HUES6 (cell line): ENCODE data around the gene SERGEF.

ENCODE experiments used
- H3K27ac ChIP-seq: 2 replicates; pipeline ENCODE4 v1.7.0; 2013; ENCODE audit warnings: low read depth, mild to moderate bottlenecking, low read length, inconsistent platforms
- H3K27me3 ChIP-seq: 2 replicates; pipeline ENCODE4 v1.6.1; 2013; ENCODE audit warnings: low read length; ENCODE audit not compliant: control insufficient read depth, insufficient read depth
- H3K36me3 ChIP-seq: 2 replicates; pipeline ENCODE4 v1.6.1; 2013; ENCODE audit warnings: low read length; ENCODE audit not compliant: control insufficient read depth, insufficient read depth
- H3K4me1 ChIP-seq: 2 replicates; pipeline ENCODE4 v1.6.1; 2013; ENCODE audit warnings: low read length; ENCODE audit not compliant: control insufficient read depth, insufficient read depth
- H3K4me3 ChIP-seq: 2 replicates; pipeline ENCODE4 v1.5.1; 2013; ENCODE audit warnings: low read depth, low read length
- H3K9ac ChIP-seq: one replicate; pipeline ENCODE4 v1.6.1; 2013; ENCODE audit warnings: mild to moderate bottlenecking, low read length
- H3K9me3 ChIP-seq: 2 replicates; pipeline ENCODE4 v1.6.1; 2013; ENCODE audit warnings: low read depth, low read length; ENCODE audit not compliant: control insufficient read depth, insufficient read depth

The SERGEF gene

DNA sequence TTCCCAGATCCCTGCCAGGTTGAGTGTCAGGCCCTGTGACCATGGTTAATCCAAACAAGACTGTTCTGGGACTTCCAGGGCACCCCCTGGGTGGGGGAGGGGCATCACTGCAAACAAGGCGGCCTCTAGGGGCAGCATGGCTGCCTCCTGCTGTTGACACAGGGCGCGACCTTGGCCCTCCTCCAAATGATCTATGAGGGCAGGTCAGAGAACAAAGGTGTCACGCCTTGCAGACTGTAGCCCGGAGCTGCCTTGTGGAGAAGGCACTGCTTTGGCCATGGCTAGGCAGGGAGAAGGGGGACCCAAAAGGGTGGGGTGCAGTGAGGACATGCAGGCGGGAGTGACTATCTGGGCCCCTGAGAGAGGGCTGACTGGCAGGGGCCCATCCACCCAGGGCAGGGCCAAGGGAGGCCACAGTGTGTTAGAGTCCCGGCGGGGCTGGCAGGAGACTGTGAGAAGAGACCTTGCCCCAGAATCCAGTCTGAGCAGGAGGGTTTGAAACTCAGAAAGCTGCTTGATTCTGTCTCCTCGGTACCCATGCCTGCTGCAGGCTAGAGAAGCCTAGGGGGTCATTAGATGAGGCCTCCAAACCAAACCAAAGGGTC lies 242.7 kb downstream of the SERGEF start:
- Histone ChIP-seq H3K9ac (no peak overlapping the region), H3K27ac (no peak overlapping the region), H3K9me3 (no peaks in the 10 kb centered on the region), H3K27me3 (no peaks in the 10 kb centered on the region), H3K4me1 (peaks cover 6% of the 10 kb centered on the region; the same call in 1 of the 2 replicates), H3K36me3 (no peaks in the 10 kb centered on the region), H3K4me3 (no peak overlapping the region)

- Histone ChIP-seq H3K27me3 (no peaks in the 10 kb centered on the region), H3K4me1 (peaks cover 6% of the 10 kb centered on the region; the same call in 1 of the 2 replicates), H3K9me3 (no peaks in the 10 kb centered on the region), H3K9ac (no peak overlapping the region), H3K36me3 (no peaks in the 10 kb centered on the region), H3K27ac (no peak overlapping the region), H3K4me3 (no peak overlapping the region)
These were observed 243.6 kb downstream of the SERGEF start for GRCh38 chr11:17769218-17769617.

DNA sequence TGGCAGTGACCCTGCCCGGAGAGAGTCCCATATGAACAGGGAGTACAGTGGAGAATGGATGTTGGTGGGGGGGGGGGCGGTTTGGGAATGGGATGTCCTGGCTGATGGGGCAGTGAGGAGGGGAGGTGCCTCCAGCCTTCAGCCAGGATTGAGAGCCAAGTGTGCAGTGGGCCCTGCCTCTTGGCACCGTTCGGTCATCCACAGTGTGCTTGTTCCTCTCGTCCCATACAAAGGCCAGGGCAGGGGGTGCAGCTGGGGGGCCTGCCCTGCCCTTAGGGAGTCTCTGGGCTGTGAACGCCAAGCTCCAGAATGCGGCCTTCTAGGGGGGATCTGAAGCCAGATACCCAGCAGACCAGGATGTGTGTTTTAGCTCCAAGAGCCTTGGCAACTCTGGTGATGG lies 244.3 kb downstream of the SERGEF start:
- H3K27ac ChIP-seq: no peak overlapping the region
- H3K36me3 ChIP-seq: no peaks in the 10 kb centered on the region
- peaks cover 6% of the 10 kb centered on the region; the same call in 1 of the 2 replicates for H3K4me1 ChIP-seq
- no peak overlapping the region for H3K9ac ChIP-seq
- H3K4me3 ChIP-seq: no peak overlapping the region
- no peaks in the 10 kb centered on the region for H3K9me3 ChIP-seq
- H3K27me3 ChIP-seq: no peaks in the 10 kb centered on the region

DNA sequence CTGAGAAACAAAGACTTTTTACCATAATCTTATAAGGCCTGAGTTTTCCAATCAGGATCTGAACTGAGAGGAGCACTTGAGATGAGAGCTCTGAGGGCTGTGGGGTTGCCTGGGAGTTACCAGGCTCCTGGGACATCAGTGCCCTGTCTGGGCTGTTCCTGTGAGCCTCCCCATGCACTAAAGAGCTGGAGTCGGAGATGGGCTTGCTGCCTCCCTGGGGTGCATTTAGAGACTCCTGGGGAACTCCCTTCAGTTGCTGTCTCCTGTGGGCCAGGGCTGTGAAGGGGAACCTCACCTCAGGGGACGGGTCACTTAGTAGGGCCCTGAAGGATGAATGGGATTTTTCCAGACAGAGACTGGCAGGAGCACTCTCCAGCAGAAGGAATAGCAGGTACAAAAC lies 244.9 kb downstream of the SERGEF start:
- H3K9ac ChIP-seq: no peak overlapping the region
- H3K36me3 ChIP-seq: no peaks in the 10 kb centered on the region
- H3K9me3 ChIP-seq: no peaks in the 10 kb centered on the region
- no peak overlapping the region for H3K27ac ChIP-seq
- H3K4me1 ChIP-seq: peaks cover 6% of the 10 kb centered on the region; the same call in 1 of the 2 replicates
- H3K4me3 ChIP-seq: no peak overlapping the region
- H3K27me3 ChIP-seq: no peaks in the 10 kb centered on the region

DNA sequence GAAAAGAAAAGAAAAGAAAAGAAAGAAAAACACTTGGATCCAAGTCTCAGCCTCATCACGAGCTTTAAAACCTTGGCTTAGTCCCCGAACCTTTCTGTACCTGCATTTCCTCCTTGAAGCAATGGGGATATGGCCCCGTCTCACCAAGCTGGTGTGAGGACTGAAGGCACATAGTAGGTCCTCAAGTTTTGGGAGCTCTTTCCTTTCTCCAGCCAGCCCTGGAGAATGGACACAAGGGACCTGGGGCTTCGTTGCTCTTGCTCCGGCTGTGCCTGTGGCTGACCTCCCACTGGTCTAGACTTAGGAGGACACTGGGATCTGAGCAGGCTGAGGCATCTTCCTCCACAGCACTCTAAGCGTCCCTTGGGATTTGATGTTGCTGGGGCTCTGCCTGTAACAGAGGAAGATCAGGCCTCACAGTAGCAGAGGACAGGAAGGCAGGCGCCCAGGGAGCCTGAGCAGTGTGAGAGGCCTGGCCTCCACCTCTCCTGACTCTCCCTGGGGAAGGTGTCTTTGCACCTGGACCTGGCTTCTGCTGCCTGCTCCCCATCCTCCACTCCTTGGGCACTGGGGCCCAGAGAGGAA lies 245.5 kb downstream of the SERGEF start:
- no peak overlapping the region for H3K27ac ChIP-seq
- no peak overlapping the region for H3K4me3 ChIP-seq
- H3K4me1 ChIP-seq: peaks cover 6% of the 10 kb centered on the region; the same call in 1 of the 2 replicates
- no peak overlapping the region for H3K9ac ChIP-seq
- H3K36me3 ChIP-seq: no peaks in the 10 kb centered on the region
- no peaks in the 10 kb centered on the region for H3K27me3 ChIP-seq
- no peaks in the 10 kb centered on the region for H3K9me3 ChIP-seq

DNA sequence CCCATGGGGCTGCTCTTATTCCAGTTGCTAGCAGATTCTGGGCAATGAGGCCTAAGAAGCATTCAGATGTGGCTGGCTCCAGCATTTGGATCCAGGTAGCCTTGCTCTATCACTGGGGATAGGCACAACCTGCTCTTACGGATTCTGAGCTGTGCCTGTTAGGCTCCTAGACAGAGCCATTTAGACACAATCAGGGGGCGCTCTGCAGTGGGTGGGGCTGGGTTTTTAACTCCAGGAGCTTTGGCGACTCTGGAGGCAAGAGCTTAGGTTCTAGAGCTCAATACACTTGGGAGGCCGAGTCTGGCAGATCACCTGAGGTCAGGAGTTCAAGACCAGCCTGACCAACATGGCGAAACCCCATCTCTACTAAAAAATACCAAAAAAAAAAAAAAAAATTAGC lies 246.3 kb downstream of the SERGEF start:
- Histone ChIP-seq H3K36me3 (no peaks in the 10 kb centered on the region), H3K4me1 (peaks cover 6% of the 10 kb centered on the region; the same call in 1 of the 2 replicates), H3K27ac (no peak overlapping the region), H3K27me3 (no peaks in the 10 kb centered on the region), H3K9ac (no peak overlapping the region), H3K9me3 (no peaks in the 10 kb centered on the region), H3K4me3 (no peak overlapping the region)

DNA sequence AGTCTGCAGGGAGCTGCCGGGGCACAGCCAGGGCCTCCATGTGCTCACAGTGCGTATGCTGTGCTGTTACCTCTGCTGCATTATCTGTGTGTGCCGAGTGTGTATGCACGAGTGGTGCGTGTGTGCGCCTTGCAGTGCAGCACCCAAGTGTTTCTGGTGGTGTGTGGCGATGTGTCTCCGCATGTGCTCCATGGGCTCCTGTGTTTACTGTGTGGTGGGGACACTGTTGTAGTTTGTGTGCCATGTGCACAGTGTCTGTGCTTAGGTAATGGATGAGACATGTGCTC lies 246.8 kb downstream of the SERGEF start:
- H3K4me3 ChIP-seq: no peak overlapping the region
- H3K9ac ChIP-seq: no peak overlapping the region
- peaks cover 6% of the 10 kb centered on the region; the same call in 1 of the 2 replicates for H3K4me1 ChIP-seq
- H3K9me3 ChIP-seq: no peaks in the 10 kb centered on the region
- H3K36me3 ChIP-seq: no peaks in the 10 kb centered on the region
- no peaks in the 10 kb centered on the region for H3K27me3 ChIP-seq
- no peak overlapping the region for H3K27ac ChIP-seq

DNA sequence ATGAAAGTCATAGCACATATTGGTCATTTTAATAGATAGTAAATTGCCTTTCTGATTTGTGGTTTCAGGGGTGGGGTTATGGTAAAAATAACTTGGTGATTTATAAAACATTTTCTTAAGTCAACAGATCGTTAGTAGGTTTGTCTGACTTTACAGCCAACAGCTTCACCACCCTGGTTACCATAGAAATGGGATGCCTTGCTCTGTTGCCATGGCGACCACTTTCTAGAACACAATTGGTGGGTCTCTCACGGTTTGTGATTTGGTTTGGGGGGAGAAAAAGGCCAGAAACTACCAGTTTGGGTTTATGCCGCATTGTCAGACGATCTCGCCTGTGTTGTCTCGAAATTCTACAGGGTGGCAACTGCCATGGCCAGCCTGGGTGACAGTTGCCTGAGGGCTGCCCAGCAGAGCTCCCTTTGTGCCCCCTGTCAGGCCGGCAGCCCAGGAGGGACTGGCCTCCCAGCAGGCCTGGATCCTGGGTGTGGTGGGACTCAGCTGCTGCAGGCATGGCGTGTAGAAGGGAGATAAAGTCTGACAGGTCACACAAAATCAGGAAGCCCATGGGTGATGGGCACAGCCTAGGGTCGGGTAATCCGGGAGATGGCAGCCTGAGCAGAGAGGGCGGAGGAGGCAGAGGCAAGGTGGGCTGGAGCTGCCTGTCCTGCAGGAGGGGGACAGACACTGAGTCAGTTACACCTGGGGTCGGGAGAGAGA lies 247.3 kb downstream of the SERGEF start:
- no peak overlapping the region for H3K27ac ChIP-seq
- H3K27me3 ChIP-seq: no peaks in the 10 kb centered on the region

GRCh38 chr11:17764446-17765218 lies 248.2 kb downstream of the SERGEF start:
- H3K4me1 ChIP-seq: no peaks in the 10 kb centered on the region; the same call in 1 of the 2 replicates
- H3K27ac ChIP-seq: no peak overlapping the region
- H3K9ac ChIP-seq: no peak overlapping the region
- H3K4me3 ChIP-seq: no peak overlapping the region
- H3K36me3 ChIP-seq: no peaks in the 10 kb centered on the region
- no peaks in the 10 kb centered on the region for H3K9me3 ChIP-seq
- H3K27me3 ChIP-seq: no peaks in the 10 kb centered on the region

More for the DNA sequence above, 247.3 kb downstream of the SERGEF start:
- Histone ChIP-seq H3K4me3 (no peak overlapping the region), H3K36me3 (no peaks in the 10 kb centered on the region), H3K9me3 (no peaks in the 10 kb centered on the region), H3K4me1 (peaks cover 6% of the 10 kb centered on the region; the same call in 1 of the 2 replicates), H3K9ac (no peak overlapping the region)

GRCh38 chr11:17763703-17764102 lies 249.1 kb downstream of the SERGEF start:
- Histone ChIP-seq H3K36me3 (no peaks in the 10 kb centered on the region), H3K4me3 (no peak overlapping the region), H3K9ac (no peak overlapping the region), H3K4me1 (no peaks in the 10 kb centered on the region), H3K9me3 (no peaks in the 10 kb centered on the region), H3K27me3 (no peaks in the 10 kb centered on the region), H3K27ac (no peak overlapping the region)

DNA sequence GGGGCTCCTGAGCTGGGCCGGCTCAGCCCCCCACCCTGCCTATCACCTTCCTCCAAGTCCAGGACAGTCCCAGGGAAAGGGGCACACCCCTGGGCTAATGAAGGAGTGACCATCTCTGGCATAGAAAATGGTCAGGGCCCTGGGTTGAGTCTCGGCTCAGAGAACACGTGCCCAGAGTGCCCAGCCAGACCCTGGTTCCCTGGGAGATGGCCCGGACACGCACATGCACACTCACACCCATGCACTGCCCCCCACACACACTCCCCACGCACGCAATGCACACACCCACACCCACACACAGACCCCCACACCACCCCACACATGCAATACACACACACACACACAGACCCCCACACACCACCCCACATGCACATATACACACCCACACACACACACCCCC lies 249.6 kb downstream of the SERGEF start:
- no peaks in the 10 kb centered on the region for H3K27me3 ChIP-seq
- no peaks in the 10 kb centered on the region for H3K36me3 ChIP-seq
- H3K27ac ChIP-seq: no peak overlapping the region
- no peak overlapping the region for H3K4me3 ChIP-seq
- H3K9ac ChIP-seq: no peak overlapping the region
- no peaks in the 10 kb centered on the region for H3K9me3 ChIP-seq
- no peaks in the 10 kb centered on the region for H3K4me1 ChIP-seq
